Lower leg skin (tissue), 3 donors: ENCODE results near the gene CELA1.

ENCODE experiments used
- CTCF ChIP-seq, 3 donors: fragments of 450-650 bp; IDR thresholded peaks; one replicate each; pipeline ENCODE4 v1.5.1; 2016; ENCODE audit warnings: antibody characterized with exemption in 3 of 3, mild to moderate bottlenecking in 3 of 3, moderate library complexity in 2 of 3
- POLR2A ChIP-seq, 2 donors: fragments of 450-650 bp; IDR thresholded peaks; one replicate each; pipeline ENCODE4 v1.6.1; 2016 to 2017; ENCODE audit warnings: antibody characterized with exemption in 2 of 2, mild to moderate bottlenecking in 1 of 2, moderate library complexity in 1 of 2

GRCh38 chr12:51388069-51388799 is 41.8 kb upstream of the CELA1 start:
- TF ChIP-seq POLR2A (IDR thresholded peaks at IDR 0.05) (no peak), CTCF (IDR thresholded peaks at IDR 0.05) (no peak)
